NCI-H2107 treated with DMSO at 0.1 percent for 48 hours (cell line): Measurements from ENCODE around the gene CARD9.

ENCODE experiments used
- DNase-seq: peaks from one replicate; lab custom pipeline; 2025; ENCODE audit not compliant: unreplicated experiment; lab: John Stamatoyannopoulos, UW

Gene CARD9

GRCh38 chr9:136381966-136382513 is 8.6 kb upstream of the CARD9 start:
- no peak for DNase-seq

- DNase-seq: no peak
Observed at GRCh38 chr9:136381311-136381710, 7.8 kb upstream of the CARD9 start.

- DNase-seq: no peak
Observed at GRCh38 chr9:136380381-136380780, 6.9 kb upstream of the CARD9 start.

- DNase-seq: no peak
Observed at GRCh38 chr9:136379891-136380290, 6.4 kb upstream of the CARD9 start.

GRCh38 chr9:136379401-136379800 is 5.9 kb upstream of the CARD9 start:
- DNase-seq: no peak

- DNase-seq: no peak
Observed at GRCh38 chr9:136379003-136379287, 5.5 kb upstream of the CARD9 start.

GRCh38 chr9:136378170-136379002 is 4.9 kb upstream of the CARD9 start:
- no peak for DNase-seq

- DNase-seq: no peak
Observed at GRCh38 chr9:136377341-136378169, 4.1 kb upstream of the CARD9 start.

- DNase-seq: no peak
Observed at GRCh38 chr9:136376457-136376856, 3.0 kb upstream of the CARD9 start.

- DNase-seq: no peak
Observed at GRCh38 chr9:136375096-136375495, 1.6 kb upstream of the CARD9 start.

- no peak for DNase-seq
Observed at GRCh38 chr9:136374183-136374575, 710 bp upstream of the CARD9 start.

GRCh38 chr9:136372561-136373299 is 739 bp downstream of the CARD9 start:
- no peak for DNase-seq

GRCh38 chr9:136372006-136372405 is 1.5 kb downstream of the CARD9 start:
- no peak for DNase-seq

- no peak for DNase-seq
Observed at GRCh38 chr9:136371533-136371880, 2.0 kb downstream of the CARD9 start.

GRCh38 chr9:136370687-136371532 is 2.6 kb downstream of the CARD9 start:
- no peak for DNase-seq

- no peak for DNase-seq
Observed at GRCh38 chr9:136370037-136370436, 3.4 kb downstream of the CARD9 start.

- DNase-seq: no peak
Observed at GRCh38 chr9:136368190-136368589, 5.3 kb downstream of the CARD9 start.

GRCh38 chr9:136367296-136368145 is 5.9 kb downstream of the CARD9 start:
- DNase-seq: no peak

GRCh38 chr9:136366826-136367225 is 6.6 kb downstream of the CARD9 start:
- no peak for DNase-seq

GRCh38 chr9:136365775-136366222 is 7.7 kb downstream of the CARD9 start:
- DNase-seq: no peak
